ENCODE measurements around the gene RAPGEF1. TPM values are rescaled to one million over a fixed set of nuclear protein-coding genes. Genes with fewer than 3 reads are reported as not detected.

RAPGEF1 gene
- total RNA-seq, 2 donors from 2014 or later = 59.7 to 73.0 TPM

GRCh38 chr9:131728961-131729360 lies 10.9 kb downstream of the RAPGEF1 start:
- no peaks in the 10 kb centered on the region for H3K27me3 ChIP-seq (replicated peaks; ENCODE audit: insufficient read depth)
- peaks cover 49 to 67% of the 10 kb centered on the region in 2 donors for H3K4me1 ChIP-seq (ENCODE audit: control insufficient read depth in 1 of 2, low read depth in 2 of 2)
- H3K4me3 ChIP-seq = no peak overlapping the region
- no peaks in the 10 kb centered on the region for H3K36me3 ChIP-seq
- no peak for ATAC-seq (ENCODE audit: insufficient number of reproducible peaks, low FRiP score, low read depth)
- H3K9me3 ChIP-seq = no peaks in the 10 kb centered on the region
- no peak for DNase-seq (ENCODE audit: low spot score)
- H3K27ac ChIP-seq = peak overlapping the region in 1 of 2 donors; percentile 2
- TF ChIP-seq CTCF (IDR thresholded peaks at IDR 0.05) = no peak

GRCh38 chr9:131728546-131728910 lies 11.3 kb downstream of the RAPGEF1 start:
- no peak overlapping the region for H3K4me3 ChIP-seq
- no peak for TF ChIP-seq CTCF (IDR thresholded peaks at IDR 0.05)
- H3K36me3 ChIP-seq = no peaks in the 10 kb centered on the region
- ATAC-seq (ENCODE audit: insufficient number of reproducible peaks, low FRiP score, low read depth) = no peak
- peaks cover 45 to 62% of the 10 kb centered on the region in 2 donors for H3K4me1 ChIP-seq (ENCODE audit: control insufficient read depth in 1 of 2, low read depth in 2 of 2)
- no peaks in the 10 kb centered on the region for H3K27me3 ChIP-seq (replicated peaks; ENCODE audit: insufficient read depth)
- no peak for DNase-seq (ENCODE audit: low spot score)
- H3K27ac ChIP-seq = peak overlapping the region in 1 of 2 donors; percentile 2
- no peaks in the 10 kb centered on the region for H3K9me3 ChIP-seq

GRCh38 chr9:131727795-131728545 lies 11.9 kb downstream of the RAPGEF1 start:
- Histone ChIP-seq H3K4me3 (peak overlapping the region; percentile 34), H3K27ac (peak overlapping the region in 1 of 2 donors; percentile 27), H3K36me3 (no peaks in the 10 kb centered on the region), H3K27me3 (replicated peaks; ENCODE audit: insufficient read depth) (no peaks in the 10 kb centered on the region), H3K9me3 (no peaks in the 10 kb centered on the region), H3K4me1 (ENCODE audit: control insufficient read depth in 1 of 2, low read depth in 2 of 2) (peaks cover 42 to 57% of the 10 kb centered on the region in 2 donors)
- no peak for TF ChIP-seq CTCF (IDR thresholded peaks at IDR 0.05)
- DNase-seq (ENCODE audit: low spot score) = no peak
- ATAC-seq (ENCODE audit: insufficient number of reproducible peaks, low FRiP score, low read depth) = no peak

- Histone ChIP-seq H3K27ac (peak overlapping the region in 1 of 2 donors; percentile 27), H3K27me3 (replicated peaks; ENCODE audit: insufficient read depth) (no peaks in the 10 kb centered on the region), H3K4me3 (peak overlapping the region; percentile 34), H3K4me1 (ENCODE audit: control insufficient read depth in 1 of 2, low read depth in 2 of 2) (peaks cover 35 to 51% of the 10 kb centered on the region in 2 donors), H3K9me3 (no peaks in the 10 kb centered on the region), H3K36me3 (no peaks in the 10 kb centered on the region)
- no peak for DNase-seq (ENCODE audit: low spot score)
- no peak for TF ChIP-seq CTCF (IDR thresholded peaks at IDR 0.05)
- no peak for ATAC-seq (ENCODE audit: insufficient number of reproducible peaks, low FRiP score, low read depth)
Observed at GRCh38 chr9:131727184-131727759, 12.6 kb downstream of the RAPGEF1 start.

GRCh38 chr9:131724683-131725082 lies 15.2 kb downstream of the RAPGEF1 start:
- Histone ChIP-seq H3K36me3 (no peaks in the 10 kb centered on the region), H3K4me1 (ENCODE audit: control insufficient read depth in 1 of 2, low read depth in 2 of 2) (peaks cover 26 to 28% of the 10 kb centered on the region in 2 donors), H3K9me3 (no peaks in the 10 kb centered on the region), H3K4me3 (no peak overlapping the region), H3K27ac (no peak overlapping the region), H3K27me3 (replicated peaks; ENCODE audit: insufficient read depth) (no peaks in the 10 kb centered on the region)
- no peak for DNase-seq (ENCODE audit: low spot score)
- no peak for ATAC-seq (ENCODE audit: insufficient number of reproducible peaks, low FRiP score, low read depth)
- no peak for TF ChIP-seq CTCF (IDR thresholded peaks at IDR 0.05)

Measured in thoracic aorta (tissue), 2 donors.